ENCODE data around the gene ST8SIA1.
A peak's percentile ranks its signal among the peaks of the same experiment; 100 is the strongest.

ST8SIA1 gene

DNA sequence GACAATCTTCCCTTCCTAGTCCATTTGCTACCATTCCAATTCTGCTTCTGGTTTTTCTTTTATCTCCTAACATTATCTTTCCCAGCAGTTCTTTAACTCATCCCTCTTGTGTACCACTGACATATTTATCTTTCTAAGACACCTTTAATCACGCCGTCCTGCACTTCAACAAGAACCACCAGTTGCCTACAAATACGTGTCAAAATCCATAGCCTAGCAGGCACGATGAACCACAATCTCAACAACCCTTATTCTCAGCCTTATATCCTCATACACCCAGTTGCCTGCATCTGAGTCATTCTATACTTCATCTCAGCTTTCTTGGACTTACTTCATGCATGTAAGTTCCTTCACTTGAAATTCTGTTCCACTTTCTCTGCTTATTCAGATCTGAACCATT is 16.4 kb upstream of the ST8SIA1 start:
- DNase-seq (ENCODE audit: extremely low read depth, low read depth) = no peak
- H3K4me3 ChIP-seq (replicated peaks; ENCODE audit: low read depth, low read length) = no peak overlapping the region
- TF ChIP-seq, protein P1, sequence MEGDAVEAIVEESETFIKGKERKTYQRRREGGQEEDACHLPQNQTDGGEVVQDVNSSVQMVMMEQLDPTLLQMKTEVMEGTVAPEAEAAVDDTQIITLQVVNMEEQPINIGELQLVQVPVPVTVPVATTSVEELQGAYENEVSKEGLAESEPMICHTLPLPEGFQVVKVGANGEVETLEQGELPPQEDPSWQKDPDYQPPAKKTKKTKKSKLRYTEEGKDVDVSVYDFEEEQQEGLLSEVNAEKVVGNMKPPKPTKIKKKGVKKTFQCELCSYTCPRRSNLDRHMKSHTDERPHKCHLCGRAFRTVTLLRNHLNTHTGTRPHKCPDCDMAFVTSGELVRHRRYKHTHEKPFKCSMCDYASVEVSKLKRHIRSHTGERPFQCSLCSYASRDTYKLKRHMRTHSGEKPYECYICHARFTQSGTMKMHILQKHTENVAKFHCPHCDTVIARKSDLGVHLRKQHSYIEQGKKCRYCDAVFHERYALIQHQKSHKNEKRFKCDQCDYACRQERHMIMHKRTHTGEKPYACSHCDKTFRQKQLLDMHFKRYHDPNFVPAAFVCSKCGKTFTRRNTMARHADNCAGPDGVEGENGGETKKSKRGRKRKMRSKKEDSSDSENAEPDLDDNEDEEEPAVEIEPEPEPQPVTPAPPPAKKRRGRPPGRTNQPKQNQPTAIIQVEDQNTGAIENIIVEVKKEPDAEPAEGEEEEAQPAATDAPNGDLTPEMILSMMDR (IDR thresholded peaks at IDR 0.05; ENCODE audit: low read depth, low read length, missing control alignments) = no peak

DNA sequence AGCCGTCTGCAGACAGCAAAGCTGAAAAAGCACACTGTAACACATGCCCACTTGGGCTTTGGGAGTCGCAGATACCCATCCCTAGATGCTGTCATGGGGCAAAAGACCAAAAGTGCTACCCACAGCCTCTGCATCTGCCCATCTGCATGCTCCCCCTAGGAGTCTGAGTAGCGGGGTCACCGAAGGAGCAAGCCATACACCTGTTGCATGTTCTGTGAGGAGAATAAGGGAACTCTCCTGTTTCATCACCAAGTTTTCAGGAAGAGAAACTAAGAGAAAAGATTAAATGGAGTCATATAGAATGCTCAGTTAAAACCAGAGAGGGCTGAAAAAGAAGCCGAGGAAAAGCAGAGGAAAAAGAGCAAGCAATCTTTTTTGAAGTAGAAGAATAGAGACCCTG is 13.7 kb upstream of the ST8SIA1 start:
- no peak overlapping the region for H3K4me3 ChIP-seq (replicated peaks; ENCODE audit: low read depth, low read length)
- TF ChIP-seq, protein P1 (IDR thresholded peaks at IDR 0.05; ENCODE audit: low read depth, low read length, missing control alignments) = no peak
- DNase-seq (ENCODE audit: extremely low read depth, low read depth) = no peak

DNA sequence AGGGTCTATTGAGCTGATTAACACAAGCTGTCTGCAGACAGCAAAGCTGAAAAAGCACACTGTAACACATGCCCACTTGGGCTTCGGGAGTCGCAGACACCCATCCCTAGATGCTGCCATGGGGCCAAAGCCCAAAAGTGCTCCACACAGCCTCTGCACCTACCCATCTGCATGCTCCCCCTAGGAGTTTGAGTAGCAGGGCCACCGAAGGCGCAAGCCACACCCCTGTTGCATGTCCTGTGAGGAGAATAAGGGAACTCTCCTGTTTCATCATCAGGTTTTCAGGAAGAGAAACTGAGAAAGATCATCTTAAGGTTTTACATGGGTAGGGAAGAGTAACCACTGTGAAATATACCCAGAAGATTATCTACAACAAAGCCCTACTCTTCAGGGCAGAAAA is 5.6 kb upstream of the ST8SIA1 start:
- TF ChIP-seq, protein P1 (IDR thresholded peaks at IDR 0.05; ENCODE audit: low read depth, low read length, missing control alignments) = no peak
- no peak overlapping the region for H3K4me3 ChIP-seq (replicated peaks; ENCODE audit: low read depth, low read length)
- no peak for DNase-seq (ENCODE audit: extremely low read depth, low read depth)

DNA sequence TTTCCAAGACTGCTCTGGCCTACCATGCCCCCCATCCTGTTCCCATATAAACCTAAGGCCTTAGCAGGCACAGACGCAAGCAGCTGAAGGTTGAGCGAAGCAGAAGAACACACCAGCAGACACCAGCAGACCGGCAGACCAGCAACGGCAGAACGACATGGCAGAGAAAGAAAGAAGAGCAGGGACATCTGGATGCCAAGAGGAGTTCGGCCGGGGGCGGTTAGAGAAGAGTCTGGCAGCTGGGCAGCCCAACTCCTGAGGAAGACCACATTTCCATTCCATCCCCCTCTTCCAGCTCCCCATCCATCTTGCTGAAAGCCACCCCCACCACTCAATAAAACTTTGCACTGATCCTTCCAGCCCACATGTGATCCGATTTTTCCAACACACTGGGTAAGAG is 5.2 kb upstream of the ST8SIA1 start:
- H3K4me3 ChIP-seq (replicated peaks; ENCODE audit: low read depth, low read length) = no peak overlapping the region
- TF ChIP-seq, protein P1 (IDR thresholded peaks at IDR 0.05; ENCODE audit: low read depth, low read length, missing control alignments) = no peak
- DNase-seq (ENCODE audit: extremely low read depth, low read depth) = no peak

DNA sequence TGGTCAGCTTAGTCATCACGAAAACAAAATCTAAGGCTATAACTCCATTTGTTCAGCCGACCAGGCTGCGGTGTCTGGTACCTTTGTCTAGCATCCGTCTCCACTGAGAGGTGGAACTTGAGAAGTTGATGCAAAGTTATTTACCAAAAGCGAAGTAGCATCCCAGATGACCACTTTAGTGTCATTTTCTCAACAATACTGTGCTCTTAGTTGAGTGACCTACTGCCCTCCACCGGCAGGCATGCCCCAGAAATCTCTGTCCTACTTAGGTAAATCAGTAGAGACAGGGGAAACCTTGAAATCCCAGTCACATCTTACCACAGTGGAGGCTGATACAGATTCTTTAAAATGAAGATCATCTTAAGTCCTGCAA is 1.3 kb upstream of the ST8SIA1 start:
- no peak overlapping the region for H3K4me3 ChIP-seq (replicated peaks; ENCODE audit: low read depth, low read length)
- no peak for DNase-seq (ENCODE audit: extremely low read depth, low read depth)
- TF ChIP-seq, protein P1 (IDR thresholded peaks at IDR 0.05; ENCODE audit: low read depth, low read length, missing control alignments) = no peak

DNA sequence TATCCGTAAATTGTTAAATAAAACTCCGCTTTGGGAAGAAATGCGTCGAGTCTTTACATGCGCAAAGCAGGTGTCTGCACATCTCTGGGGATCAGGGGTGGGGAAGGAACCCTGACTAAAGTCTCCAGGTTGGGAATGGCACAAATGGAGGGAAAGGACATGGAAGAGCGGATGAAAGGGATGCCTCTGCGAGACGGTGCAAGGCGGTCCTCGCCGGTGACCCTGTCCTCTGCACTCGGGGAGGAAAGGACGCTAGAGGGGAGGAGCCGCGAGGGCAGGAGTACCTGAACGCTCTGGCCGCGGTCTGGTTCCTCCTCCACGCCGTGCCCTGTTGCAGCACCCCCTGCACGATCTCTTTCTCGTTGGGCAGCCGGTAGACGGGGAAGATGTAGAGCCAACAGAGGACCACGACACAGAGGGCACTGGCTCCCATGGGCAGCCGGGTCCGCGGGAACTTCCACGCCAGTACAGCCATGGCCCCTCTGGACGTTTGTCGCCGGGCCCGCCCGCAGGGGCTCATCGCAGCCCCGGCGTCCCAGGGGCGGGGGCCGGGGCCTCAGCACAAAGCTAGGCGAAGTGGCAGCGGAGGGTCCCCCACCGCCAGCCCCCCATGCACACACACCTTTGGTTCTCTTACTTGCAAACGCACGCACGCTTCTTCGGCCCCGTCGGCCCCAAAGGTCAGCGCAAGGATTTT is 646 bp downstream of the ST8SIA1 start:
- H3K4me3 ChIP-seq (replicated peaks; ENCODE audit: low read depth, low read length) = 0 out of 2 replicates have a peak overlapping the region, but pooled peaks have one; percentile 33
- no peak for DNase-seq (ENCODE audit: extremely low read depth, low read depth)
- TF ChIP-seq, protein P1 (IDR thresholded peaks at IDR 0.05; ENCODE audit: low read depth, low read length, missing control alignments) = no peak
